Hepatocyte (in vitro differentiated cells): Measurements from ENCODE around the gene PITHD1. TPM values are rescaled to one million over a fixed set of nuclear protein-coding genes. Genes with fewer than 3 reads are reported as not detected.
A peak's percentile ranks its signal among the peaks of the same experiment; 100 is the strongest.

Source experiments
- DNase-seq: peaks from one replicate; pipeline ENCODE4 v3.0.0-alpha.2; 2016; ENCODE audit warnings: low spot score
- H2AFZ ChIP-seq: fragments of 200-600 bp; sonication (generic); 2 replicates; pipeline ENCODE4 v1.6.0; 2016; ENCODE audit warnings: antibody characterized with exemption, mild to moderate bottlenecking
- H3K27ac ChIP-seq: fragments of 200-600 bp; sonication (generic); 2 replicates; pipeline ENCODE4 v1.5.1; 2016; ENCODE audit warnings: mild to moderate bottlenecking
- H3K27me3 ChIP-seq: fragments of 200-600 bp; sonication (generic); 2 replicates; pipeline ENCODE4 v1.6.1; 2016
- H3K36me3 ChIP-seq: fragments of 200-600 bp; sonication (generic); replicated peaks from 2 replicates; pipeline ENCODE4 v1.5.1; 2016; ENCODE audit warnings: low read depth; ENCODE audit not compliant: insufficient read depth
- H3K4me1 ChIP-seq: fragments of 200-600 bp; sonication (generic); 2 replicates; pipeline ENCODE4 v1.5.1; 2016; ENCODE audit warnings: mild to moderate bottlenecking, moderate library complexity; ENCODE audit not compliant: insufficient read depth
- H3K4me2 ChIP-seq: fragments of 200-600 bp; sonication (generic); 2 replicates; pipeline ENCODE4 v1.6.0; 2016
- H3K4me3 ChIP-seq: fragments of 200-600 bp; sonication (generic); 2 replicates; pipeline ENCODE4 v1.5.1; 2016; ENCODE audit warnings: mild to moderate bottlenecking
- H3K79me2 ChIP-seq: fragments of 200-600 bp; sonication (generic); 2 replicates; pipeline ENCODE4 v1.6.0; 2017; ENCODE audit warnings: mild to moderate bottlenecking
- H3K9me2 ChIP-seq: fragments of 200-600 bp; sonication (generic); replicated peaks from 2 replicates; pipeline ENCODE4 v1.6.0; 2017; ENCODE audit warnings: mild to moderate bottlenecking; ENCODE audit not compliant: insufficient read depth
- H3K9me3 ChIP-seq: fragments of 200-600 bp; sonication (generic); 2 replicates; pipeline ENCODE4 v1.5.1; 2016; ENCODE audit warnings: low read depth, mild to moderate bottlenecking
- H4K20me1 ChIP-seq: fragments of 200-600 bp; sonication (generic); 2 replicates; pipeline ENCODE4 v1.6.0; 2016; ENCODE audit warnings: mild to moderate bottlenecking; ENCODE audit not compliant: insufficient read depth, poor library complexity, severe bottlenecking
- CTCF ChIP-seq: fragments of 200-600 bp; sonication (generic); IDR thresholded peaks from 2 replicates; pipeline ENCODE4 v1.5.1; 2016; ENCODE audit warnings: antibody characterized with exemption, mild to moderate bottlenecking; ENCODE audit not compliant: poor library complexity
- EZH2 ChIP-seq: fragments of 200-600 bp; sonication (generic); IDR thresholded peaks from 2 replicates; pipeline ENCODE4 v1.6.1; 2016; ENCODE audit warnings: antibody characterized with exemption, mild to moderate bottlenecking, borderline replicate concordance
- EZH2phosphoT487 ChIP-seq: fragments of 200-600 bp; sonication (generic); IDR thresholded peaks from one replicate; pipeline ENCODE4 v1.6.1; 2018; ENCODE audit warnings: antibody characterized with exemption, mild to moderate bottlenecking, low read depth, moderate library complexity; ENCODE audit not compliant: unreplicated experiment, severe bottlenecking
- whole genome bisulfite sequencing: methylation state at CpG from one replicate; pipeline ENCODE4 v1.1.6; 2016; ENCODE audit warnings: low lambda C conversion rate; ENCODE audit errors: missing lambda C conversion rate; 5-methylcytosine and 5-hydroxymethylcytosine counted together
- polyA plus RNA-seq: library from polyadenylated mRNA; unstranded; fragments of >200 nt; fragmentation: Nextera tagmentation; extraction: Ambion mirVana; gene quantifications from 2 replicates; pipeline ENCODE4 v1.2.1, GENCODE V29; 2016
- total RNA-seq: library from RNA; depleted of rRNA; stranded (reverse); fragments of >200 nt; gene quantifications from 2 replicates; pipeline ENCODE4 v1.2.3, GENCODE V29; 2014

PITHD1 gene
- total and polyA plus RNA-seq, 2 experiments from 2014 or later, result 29.3 to 49.4 TPM

DNA sequence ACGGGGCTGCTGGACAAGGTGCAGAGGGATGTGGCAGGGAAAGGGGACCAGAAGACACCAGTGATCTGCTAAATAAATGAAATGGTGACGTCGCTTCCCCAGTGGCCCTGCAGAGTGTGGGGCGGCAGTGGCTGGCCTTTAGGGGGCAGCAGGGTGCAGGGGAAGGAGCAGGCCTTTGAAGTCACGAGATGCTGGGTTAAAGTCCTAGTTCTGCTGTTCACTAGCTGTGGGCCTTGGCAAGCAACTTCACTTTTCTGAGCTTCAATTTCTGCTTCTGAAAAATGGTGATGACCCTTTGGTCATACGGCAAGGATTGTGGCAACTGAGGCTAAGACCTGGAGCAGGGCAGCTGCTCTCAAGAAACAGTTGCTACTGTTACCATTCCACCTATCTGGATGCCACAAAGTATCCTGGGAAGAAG, 31.5 kb downstream of the PITHD1 start:
- Histone ChIP-seq H3K4me2 (no peak overlapping the region), H3K27me3 (no peaks in the 10 kb centered on the region)
- DNase-seq, result peak; percentile 90

GRCh38 chr1:23810818-23811540, 32.8 kb downstream of the PITHD1 start:
- H3K27ac ChIP-seq, result peak overlapping the region; percentile 88

More for the DNA sequence above, 31.5 kb downstream of the PITHD1 start:
- WGBS, result 27% methylated on average over 6 of the region's 6 CpGs
- H4K20me1 ChIP-seq, result no peaks in the 10 kb centered on the region
- no peak overlapping the region for H3K4me3 ChIP-seq
- no peaks in the 10 kb centered on the region for H3K79me2 ChIP-seq
- H3K9me2 ChIP-seq, result no peaks in the 10 kb centered on the region
- H2AFZ ChIP-seq, result no peak overlapping the region
- TF ChIP-seq EZH2phosphoT487 (no peak), CTCF (peak; percentile 64)
- peaks cover 6% of the 10 kb centered on the region for H3K4me1 ChIP-seq
- H3K27ac ChIP-seq, result peak overlapping the region; percentile 88
- no peaks in the 10 kb centered on the region for H3K36me3 ChIP-seq
- H3K9me3 ChIP-seq, result no peaks in the 10 kb centered on the region

DNA sequence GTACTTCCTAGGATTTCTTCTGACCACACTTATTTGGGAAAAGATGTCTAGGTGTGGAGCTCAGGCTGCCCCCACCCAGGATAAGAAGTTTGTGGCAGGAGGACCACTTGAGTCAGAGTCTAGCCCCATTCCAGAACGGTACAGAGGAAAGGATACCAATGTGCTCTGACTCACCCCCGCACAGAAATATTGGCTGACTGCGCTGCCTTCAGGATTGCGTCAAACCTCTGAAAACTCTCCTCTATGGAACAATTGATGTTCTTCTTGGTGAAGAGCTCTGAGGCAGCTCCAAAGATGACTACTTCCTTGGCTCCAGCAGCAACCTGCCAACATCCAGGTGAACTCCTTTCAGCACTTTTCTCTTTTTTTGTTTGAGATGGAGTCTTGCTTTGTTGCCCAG, 35.8 kb downstream of the PITHD1 start:
- Histone ChIP-seq H3K9me2 (no peaks in the 10 kb centered on the region), H3K4me3 (no peak overlapping the region), H3K4me2 (no peak overlapping the region), H3K27me3 (no peaks in the 10 kb centered on the region), H2AFZ (no peak overlapping the region), H3K36me3 (no peaks in the 10 kb centered on the region), H3K27ac (no peak overlapping the region), H3K79me2 (no peaks in the 10 kb centered on the region), H3K4me1 (peaks cover 6% of the 10 kb centered on the region), H3K9me3 (no peaks in the 10 kb centered on the region), H4K20me1 (no peaks in the 10 kb centered on the region)
- 100% methylated on average over 4 of the region's 4 CpGs for WGBS
- TF ChIP-seq EZH2, result no peak
- TF ChIP-seq EZH2phosphoT487, result no peak
- TF ChIP-seq CTCF, result no peak
- DNase-seq, result no peak

More at GRCh38 chr1:23810818-23811540, 32.8 kb downstream of the PITHD1 start:
- H3K9me3 ChIP-seq, result no peaks in the 10 kb centered on the region
- no peak overlapping the region for H2AFZ ChIP-seq
- H3K4me3 ChIP-seq, result no peak overlapping the region
- no peaks in the 10 kb centered on the region for H3K9me2 ChIP-seq
- H3K36me3 ChIP-seq, result no peaks in the 10 kb centered on the region
- no peaks in the 10 kb centered on the region for H3K79me2 ChIP-seq
- no peak for TF ChIP-seq EZH2
- TF ChIP-seq CTCF, result peak; percentile 44
- no peak overlapping the region for H3K4me2 ChIP-seq
- 80% methylated on average over 3 of the region's 3 CpGs for WGBS
- peak; percentile 65 for DNase-seq
- H4K20me1 ChIP-seq, result no peaks in the 10 kb centered on the region
- no peaks in the 10 kb centered on the region for H3K27me3 ChIP-seq
- H3K4me1 ChIP-seq, result peaks cover 6% of the 10 kb centered on the region

DNA sequence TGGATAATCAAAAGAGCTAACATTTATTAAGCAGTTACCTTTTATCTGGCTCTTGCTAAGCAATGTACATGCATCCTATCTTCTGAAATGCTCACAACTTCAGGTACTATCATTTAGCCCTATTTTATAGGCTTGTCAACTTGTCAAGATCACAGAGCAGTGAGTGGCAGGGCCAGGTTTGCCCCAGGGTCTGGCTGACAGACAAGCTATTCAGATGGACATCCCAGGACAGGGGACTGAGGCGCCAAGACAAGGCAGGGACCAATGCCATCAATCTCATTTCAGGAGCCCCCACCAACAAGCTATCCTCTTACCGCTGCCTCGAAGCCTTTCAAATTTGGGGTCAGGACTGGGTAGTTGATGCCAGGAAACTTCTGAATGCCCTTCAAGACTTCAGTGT, 38.1 kb downstream of the PITHD1 start:
- Histone ChIP-seq H3K36me3 (no peaks in the 10 kb centered on the region), H3K9me3 (no peaks in the 10 kb centered on the region), H3K9me2 (no peaks in the 10 kb centered on the region), H4K20me1 (no peaks in the 10 kb centered on the region), H3K27ac (no peak overlapping the region), H3K4me2 (no peak overlapping the region), H3K27me3 (no peaks in the 10 kb centered on the region), H3K4me3 (no peak overlapping the region), H2AFZ (no peak overlapping the region), H3K79me2 (peaks cover 2% of the 10 kb centered on the region), H3K4me1 (no peaks in the 10 kb centered on the region)
- TF ChIP-seq EZH2 (no peak), EZH2phosphoT487 (no peak), CTCF (no peak)
- DNase-seq, result no peak
- WGBS, result 96% methylated on average over 3 of the region's 3 CpGs
